ACHN (cell line): ENCODE results near the gene POU3F3.

ENCODE experiments used
- DNase-seq: peaks from one replicate; pipeline ENCODE4 v3.0.0-alpha.2; 2015
- in situ Hi-C: cut with HindIII; loops from 2 replicates; pipeline ENCODE4 v1.10.0; 2017; ENCODE audit warnings: low sequenced_read_pairs, low pct_ligation_motif_present, low pct_unique_long_range_greater_than_20kb

The POU3F3 gene

GRCh38 chr2:104845946-104846785 lies 7.7 kb upstream of the POU3F3 start:
- peak; percentile 37 for DNase-seq
- in situ Hi-C loops: no loop called here

DNA sequence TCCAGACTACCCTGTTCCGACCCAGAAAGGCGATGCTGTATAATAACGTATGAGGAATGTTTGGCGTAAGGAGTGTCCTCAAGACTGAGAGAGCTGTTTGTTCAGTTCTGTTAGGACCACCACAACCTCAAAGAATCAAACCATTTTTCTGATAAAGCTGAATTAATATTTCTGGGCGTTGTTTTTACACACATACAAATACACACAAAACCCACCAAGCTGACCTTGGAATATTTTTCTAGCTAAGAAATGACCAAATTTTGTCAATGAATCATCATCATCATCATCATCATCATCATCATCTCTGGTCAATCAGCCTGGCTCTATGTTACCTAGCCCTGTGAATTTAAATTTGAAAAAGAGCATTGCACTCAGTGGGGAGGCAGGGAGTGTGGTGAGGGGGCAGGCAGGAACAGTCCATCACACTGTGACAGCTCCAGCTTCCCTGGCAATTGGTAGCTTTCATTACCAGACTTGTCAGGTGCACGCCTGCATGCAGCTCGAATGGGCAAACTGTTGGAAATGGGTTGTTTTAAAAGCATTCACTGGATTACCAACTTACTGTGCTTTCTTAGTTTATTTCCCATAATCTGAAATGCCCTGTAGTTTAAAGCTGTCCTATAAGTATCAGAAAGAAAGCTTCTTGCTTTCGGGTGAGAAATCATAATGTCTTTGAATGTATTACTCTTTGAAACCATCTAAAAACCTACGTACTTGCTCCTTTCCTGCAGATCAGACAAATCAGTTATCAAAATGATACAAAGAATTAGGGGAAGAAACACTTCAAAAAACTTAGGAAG lies 6.9 kb upstream of the POU3F3 start:
- peak; percentile 44 for DNase-seq
- in situ Hi-C loops: no loop called here

- DNase-seq: peak; percentile 16
- in situ Hi-C loops: no loop called here
These were observed 6.2 kb upstream of the POU3F3 start for GRCh38 chr2:104847586-104848160.

DNA sequence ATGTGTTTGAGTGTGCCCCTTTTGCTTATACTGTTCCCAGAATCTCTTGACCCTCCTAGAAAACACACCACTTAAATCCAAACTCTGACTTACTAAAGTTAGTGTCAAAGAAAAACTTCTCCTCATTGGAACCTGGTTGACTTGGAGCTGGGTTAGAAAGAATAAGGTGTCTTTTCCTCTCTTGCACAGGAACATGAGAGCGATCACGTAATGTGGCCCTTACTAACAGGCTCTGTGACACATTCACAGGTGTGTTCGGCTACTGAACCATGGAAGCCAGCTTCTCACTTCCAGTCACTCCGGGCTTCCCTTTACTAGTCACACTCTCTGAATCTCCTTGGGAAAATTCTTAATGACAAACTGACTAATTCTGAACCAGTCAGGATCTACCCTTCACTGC lies 5.4 kb upstream of the POU3F3 start:
- DNase-seq: peak; percentile 76
- in situ Hi-C loops: no loop called here

DNA sequence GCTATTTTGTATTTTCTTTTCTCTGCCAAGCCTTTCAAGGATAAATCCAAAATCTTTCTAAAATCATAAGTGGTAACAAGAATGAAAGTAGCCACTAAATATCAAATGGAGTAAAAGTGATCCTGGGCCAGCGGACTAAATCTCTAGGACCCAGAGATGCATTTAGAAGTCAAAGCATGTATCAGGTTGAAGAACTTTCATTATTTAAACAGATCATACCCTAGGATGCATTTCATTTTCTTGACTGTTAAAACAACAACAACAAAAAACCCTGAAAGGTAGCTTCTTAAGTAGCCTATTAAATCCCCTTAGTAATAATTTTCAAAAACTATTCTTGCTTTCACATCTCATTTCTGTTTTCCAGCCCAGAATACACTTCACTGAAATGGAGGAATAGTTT lies 4.8 kb upstream of the POU3F3 start:
- DNase-seq: peak; percentile 38
- in situ Hi-C loops: no loop called here

DNA sequence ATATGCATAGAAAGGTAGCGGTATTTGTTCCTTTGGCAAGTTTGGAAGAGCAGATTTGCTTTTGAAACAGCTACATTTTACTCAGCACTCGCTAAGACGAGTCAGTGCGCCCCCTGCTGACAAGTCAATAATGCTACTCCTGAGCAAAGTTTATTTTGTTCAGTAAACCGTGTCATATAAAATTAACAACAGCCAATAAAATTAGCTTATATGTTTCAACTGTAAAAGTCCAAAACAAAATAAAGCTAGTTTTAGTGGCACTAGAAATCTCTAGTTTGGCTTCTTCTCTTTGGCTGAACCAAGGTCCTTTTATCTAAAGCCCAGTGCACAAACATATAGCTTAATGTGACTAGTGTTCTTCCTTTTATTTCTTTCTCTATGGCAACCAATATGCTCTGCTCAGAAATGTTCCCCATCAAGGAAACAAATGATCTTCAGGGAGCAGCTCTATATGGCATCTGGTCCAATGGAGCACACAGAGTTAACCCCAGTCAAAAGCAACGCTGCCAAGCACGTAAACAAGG lies 4.2 kb upstream of the POU3F3 start:
- in situ Hi-C loops: no loop called here
- DNase-seq: peak; percentile 84

DNA sequence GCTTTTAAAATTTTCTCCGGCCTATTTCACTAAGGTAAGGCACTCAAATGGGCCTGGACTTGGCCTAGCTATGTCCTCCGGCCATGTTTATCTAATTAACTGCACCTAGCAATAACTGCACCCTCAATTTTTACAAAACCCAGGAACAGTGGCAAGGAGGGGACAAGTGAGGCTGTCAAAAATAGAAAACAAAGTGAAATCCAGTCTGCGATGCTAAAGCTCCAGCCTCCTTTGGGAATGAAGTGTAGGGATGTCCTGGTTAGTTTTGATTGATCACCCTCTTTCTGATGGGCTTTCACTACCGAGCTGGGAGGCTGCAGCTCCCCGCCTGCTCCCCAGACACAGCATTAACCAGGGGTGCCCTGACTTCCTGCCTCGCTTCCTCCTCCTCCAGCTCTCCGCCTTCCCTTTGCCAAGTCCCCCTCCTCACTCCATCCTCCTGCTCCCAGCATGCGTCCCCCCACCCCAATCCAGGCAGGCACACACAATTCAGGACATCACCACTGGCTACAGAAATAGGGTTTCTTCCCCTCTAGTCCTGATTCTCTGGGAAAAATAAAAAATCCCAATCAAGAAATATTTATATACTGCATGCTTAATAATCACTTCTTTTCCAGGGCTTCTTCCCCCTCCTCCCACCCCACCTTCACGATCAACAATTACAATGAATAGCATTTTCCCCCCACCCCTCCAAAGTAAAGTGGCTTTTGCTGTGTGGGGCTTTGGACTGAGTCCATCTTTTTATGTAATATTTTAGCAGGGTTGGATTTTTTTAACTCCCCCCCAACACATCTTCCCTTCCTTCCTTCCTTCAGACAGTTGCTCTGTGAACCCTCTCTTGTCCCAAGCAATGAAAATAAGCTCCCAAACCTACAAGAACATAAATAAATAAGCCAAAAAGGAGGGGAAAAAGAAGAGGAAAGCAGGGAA lies 3.3 kb upstream of the POU3F3 start:
- in situ Hi-C loops: no loop called here
- DNase-seq: peak; percentile 28

DNA sequence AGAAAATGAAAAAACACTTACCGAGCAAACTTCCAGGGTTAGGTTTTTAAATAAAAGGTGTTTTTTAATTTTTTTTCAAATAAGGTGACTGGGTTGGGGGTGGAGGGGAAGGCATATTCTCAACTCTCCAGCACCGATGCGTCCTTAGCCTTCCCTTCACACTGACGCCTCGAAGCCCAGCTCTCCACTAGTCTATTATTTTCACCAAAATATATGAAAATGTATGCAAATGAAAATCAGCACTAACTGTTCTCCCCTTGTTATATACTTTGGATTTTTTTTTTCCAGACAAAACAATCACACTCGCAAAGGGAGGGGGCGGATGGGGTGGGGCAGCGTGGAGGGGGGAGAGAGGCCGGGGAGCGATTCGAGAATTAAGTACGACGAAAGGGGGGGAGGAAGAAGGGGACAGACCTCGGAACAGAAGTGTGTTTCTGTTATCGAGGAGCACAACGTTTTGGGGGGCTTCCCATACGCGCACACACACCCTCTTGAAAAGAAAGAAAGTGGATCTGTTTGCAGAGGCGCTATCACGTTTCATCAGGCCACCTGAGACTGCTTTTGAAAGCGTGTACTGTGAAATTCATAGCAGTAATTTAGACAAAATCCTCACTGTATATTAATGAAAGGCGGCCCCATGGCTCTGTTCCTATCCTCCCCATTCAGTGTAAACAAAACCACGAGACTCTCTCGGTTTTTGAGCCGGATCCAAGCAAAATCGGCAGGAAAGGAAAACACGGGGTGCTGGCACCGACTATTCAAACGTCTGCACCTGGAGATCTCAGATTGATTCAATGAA lies 2.4 kb upstream of the POU3F3 start:
- in situ Hi-C loops: no loop called here

GRCh38 chr2:104852090-104852666 lies 1.7 kb upstream of the POU3F3 start:
- DNase-seq: peak; percentile 59
- in situ Hi-C loops: no loop called here

More for the DNA sequence above, 2.4 kb upstream of the POU3F3 start:
- DNase-seq: peak; percentile 33

GRCh38 chr2:104854498-104855220 lies 744 bp downstream of the POU3F3 start:
- in situ Hi-C loops: no loop called here
- DNase-seq: peak; percentile 65

GRCh38 chr2:104855221-104856085 lies 1.5 kb downstream of the POU3F3 start:
- DNase-seq: peak; percentile 27
- in situ Hi-C loops: no loop called here

- in situ Hi-C loops: no loop called here
- DNase-seq: peak; percentile 57
These were observed 2.4 kb downstream of the POU3F3 start for GRCh38 chr2:104856086-104856972.

- in situ Hi-C loops: no loop called here
- no peak for DNase-seq
These were observed 3.0 kb downstream of the POU3F3 start for GRCh38 chr2:104856973-104857261.

GRCh38 chr2:104857262-104858005 lies 3.5 kb downstream of the POU3F3 start:
- DNase-seq: peak; percentile 52
- in situ Hi-C loops: no loop called here
